Loucy (cell line): Measurements from ENCODE around the gene SLC12A2.

ENCODE experiments used
- H2AFZ ChIP-seq: fragments of 200-600 bp; sonication (generic); 2 replicates; pipeline ENCODE4 v1.6.0; 2016; ENCODE audit warnings: antibody characterized with exemption, mild to moderate bottlenecking, low read length, moderate library complexity
- H3F3A ChIP-seq: fragments of 200-600 bp; 2 replicates; pipeline ENCODE4 v1.6.0; 2016; ENCODE audit warnings: antibody characterized with exemption, low read depth, mild to moderate bottlenecking
- H3K27me3 ChIP-seq: fragments of 200-600 bp; sonication (generic); 2 replicates; pipeline ENCODE4 v1.6.1; 2014; ENCODE audit warnings: low read length, mild to moderate bottlenecking; ENCODE audit not compliant: insufficient read depth, poor library complexity, severe bottlenecking
- H3K36me3 ChIP-seq: fragments of 200-600 bp; sonication (generic); 2 replicates; pipeline ENCODE4 v1.6.1; 2016; ENCODE audit warnings: low read length; ENCODE audit not compliant: insufficient read depth
- H3K4me1 ChIP-seq: fragments of 200-600 bp; sonication (generic); 2 replicates; pipeline ENCODE4 v1.5.1; 2014; ENCODE audit warnings: low read length, mild to moderate bottlenecking; ENCODE audit not compliant: insufficient read depth, poor library complexity, severe bottlenecking
- H3K4me2 ChIP-seq: fragments of 200-600 bp; sonication (generic); 2 replicates; pipeline ENCODE4 v1.6.0; 2014; ENCODE audit warnings: antibody characterized with exemption, low read length, low read depth, mild to moderate bottlenecking; ENCODE audit not compliant: poor library complexity, severe bottlenecking
- H3K4me3 ChIP-seq: fragments of 200-600 bp; sonication (generic); 2 replicates; pipeline ENCODE4 v1.5.1; 2014; ENCODE audit warnings: low read length, mild to moderate bottlenecking, mixed read lengths; ENCODE audit not compliant: poor library complexity, severe bottlenecking
- H3K79me2 ChIP-seq: fragments of 200-600 bp; sonication (generic); 2 replicates; pipeline ENCODE4 v1.6.1; 2014; ENCODE audit warnings: low read length; ENCODE audit not compliant: insufficient read depth
- H3K9ac ChIP-seq: fragments of 200-600 bp; sonication (generic); 2 replicates; pipeline ENCODE4 v1.6.0; 2014; ENCODE audit warnings: mild to moderate bottlenecking, low read depth, low read length, moderate library complexity; ENCODE audit not compliant: poor library complexity, severe bottlenecking
- H3K9me2 ChIP-seq: fragments of 200-600 bp; sonication (generic); replicated peaks from 2 replicates; pipeline ENCODE4 v1.6.1; 2016; ENCODE audit warnings: low read depth, low read length, mixed read lengths
- H3K9me3 ChIP-seq: fragments of 200-600 bp; sonication (generic); 2 replicates; pipeline ENCODE4 v1.6.1; 2014; ENCODE audit warnings: mild to moderate bottlenecking, antibody characterized with exemption, low read length, low read depth; ENCODE audit not compliant: insufficient read depth
- H4K20me1 ChIP-seq: fragments of 200-600 bp; sonication (generic); 2 replicates; pipeline ENCODE4 v1.6.0; 2014; ENCODE audit warnings: antibody characterized with exemption, low read length, mild to moderate bottlenecking; ENCODE audit not compliant: insufficient read depth, poor library complexity, severe bottlenecking
- EZH2phosphoT487 ChIP-seq: fragments of 200-600 bp; IDR thresholded peaks from 2 replicates; pipeline ENCODE4 v1.6.1; 2018; ENCODE audit warnings: antibody characterized with exemption, mild to moderate bottlenecking, moderate library complexity, borderline replicate concordance
- TF ChIP-seq, protein P1 (sequence below): fragments of 200-600 bp; sonication (generic); conservative IDR thresholded peaks from 2 replicates; pipeline ENCODE4 v1.5.1; 2014; ENCODE audit warnings: mild to moderate bottlenecking, antibody characterized with exemption, low read length

Gene SLC12A2

DNA sequence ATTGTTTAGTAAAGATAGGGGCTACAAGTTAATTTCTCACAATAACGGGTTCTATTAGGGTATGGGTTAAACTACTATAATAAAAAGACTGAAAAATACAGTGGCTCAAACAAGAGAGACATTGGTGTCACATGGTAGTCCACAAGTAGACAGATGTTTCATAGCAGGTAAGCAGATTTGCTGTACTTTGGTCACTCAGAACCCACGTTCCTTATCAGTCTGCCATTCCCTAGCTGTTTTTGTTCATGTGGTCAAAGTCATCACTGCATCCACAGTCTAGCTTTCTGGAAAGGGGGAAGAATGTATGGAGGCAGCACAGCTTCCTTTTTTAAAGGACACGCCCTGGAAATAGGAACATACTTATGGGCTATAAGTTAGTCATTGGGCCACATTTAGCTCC is 73.0 kb downstream of the SLC12A2 start:
- H3K36me3 ChIP-seq: peaks cover 6% of the 10 kb centered on the region; the same call in 1 of the 2 replicates
- H3K4me3 ChIP-seq: no peak overlapping the region
- no peak overlapping the region for H3K4me2 ChIP-seq
- H3K9ac ChIP-seq: no peak overlapping the region
- no peaks in the 10 kb centered on the region for H3K79me2 ChIP-seq
- H4K20me1 ChIP-seq: no peaks in the 10 kb centered on the region
- no peaks in the 10 kb centered on the region for H3K9me2 ChIP-seq
- no peaks in the 10 kb centered on the region for H3K9me3 ChIP-seq
- no peaks in the 10 kb centered on the region for H3F3A ChIP-seq
- no peaks in the 10 kb centered on the region for H3K4me1 ChIP-seq
- TF ChIP-seq, protein P1, sequence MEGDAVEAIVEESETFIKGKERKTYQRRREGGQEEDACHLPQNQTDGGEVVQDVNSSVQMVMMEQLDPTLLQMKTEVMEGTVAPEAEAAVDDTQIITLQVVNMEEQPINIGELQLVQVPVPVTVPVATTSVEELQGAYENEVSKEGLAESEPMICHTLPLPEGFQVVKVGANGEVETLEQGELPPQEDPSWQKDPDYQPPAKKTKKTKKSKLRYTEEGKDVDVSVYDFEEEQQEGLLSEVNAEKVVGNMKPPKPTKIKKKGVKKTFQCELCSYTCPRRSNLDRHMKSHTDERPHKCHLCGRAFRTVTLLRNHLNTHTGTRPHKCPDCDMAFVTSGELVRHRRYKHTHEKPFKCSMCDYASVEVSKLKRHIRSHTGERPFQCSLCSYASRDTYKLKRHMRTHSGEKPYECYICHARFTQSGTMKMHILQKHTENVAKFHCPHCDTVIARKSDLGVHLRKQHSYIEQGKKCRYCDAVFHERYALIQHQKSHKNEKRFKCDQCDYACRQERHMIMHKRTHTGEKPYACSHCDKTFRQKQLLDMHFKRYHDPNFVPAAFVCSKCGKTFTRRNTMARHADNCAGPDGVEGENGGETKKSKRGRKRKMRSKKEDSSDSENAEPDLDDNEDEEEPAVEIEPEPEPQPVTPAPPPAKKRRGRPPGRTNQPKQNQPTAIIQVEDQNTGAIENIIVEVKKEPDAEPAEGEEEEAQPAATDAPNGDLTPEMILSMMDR: no peak
- no peak for TF ChIP-seq EZH2phosphoT487
- no peak overlapping the region for H2AFZ ChIP-seq
- no peaks in the 10 kb centered on the region for H3K27me3 ChIP-seq

DNA sequence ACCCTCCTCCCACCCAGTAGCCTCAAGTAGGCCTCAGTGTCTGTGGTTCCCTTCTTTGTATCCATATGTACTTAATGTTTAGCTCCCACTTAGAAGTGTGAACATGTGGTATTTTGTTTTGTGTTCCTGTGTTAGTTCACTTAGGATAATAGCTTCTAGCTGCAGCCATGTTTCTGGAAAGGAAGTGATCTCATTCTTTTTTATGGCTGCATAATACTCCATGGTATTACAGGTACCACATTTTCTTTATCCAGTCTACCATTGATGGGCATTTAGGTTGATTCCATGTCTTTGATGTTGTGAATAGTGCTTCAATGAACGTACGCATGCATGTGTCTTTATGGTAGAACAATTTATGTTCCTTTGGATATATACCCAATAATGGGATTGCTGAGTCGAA is 74.8 kb downstream of the SLC12A2 start:
- Histone ChIP-seq H3K4me2 (no peak overlapping the region), H2AFZ (no peak overlapping the region), H3K9me3 (no peaks in the 10 kb centered on the region), H3K36me3 (peaks cover 6% of the 10 kb centered on the region; the same call in 1 of the 2 replicates), H3K9me2 (no peaks in the 10 kb centered on the region), H3K79me2 (no peaks in the 10 kb centered on the region), H3K4me1 (no peaks in the 10 kb centered on the region), H3K4me3 (no peak overlapping the region), H3F3A (no peaks in the 10 kb centered on the region), H3K27me3 (no peaks in the 10 kb centered on the region), H3K9ac (no peak overlapping the region), H4K20me1 (no peaks in the 10 kb centered on the region)
- no peak for TF ChIP-seq EZH2phosphoT487
- TF ChIP-seq, protein P1: no peak

DNA sequence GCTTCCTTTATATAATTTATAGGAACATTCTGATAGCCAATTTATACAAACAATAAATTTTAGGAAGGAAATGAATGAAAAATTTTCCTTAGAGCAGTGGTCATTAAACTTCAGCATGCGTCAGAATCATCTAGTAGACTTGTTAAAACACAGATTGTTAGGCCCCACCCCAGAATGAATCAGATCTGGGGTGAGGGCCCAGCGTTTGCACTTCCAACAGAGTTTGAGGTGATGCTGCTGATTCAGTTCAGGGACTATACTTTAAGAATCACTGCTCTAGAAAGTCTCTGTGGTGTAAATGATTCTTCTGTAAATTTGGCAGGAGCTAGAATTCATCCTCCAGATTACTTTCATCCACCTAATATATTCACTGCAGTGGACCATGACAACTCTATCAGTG is 80.4 kb downstream of the SLC12A2 start:
- H3F3A ChIP-seq: no peaks in the 10 kb centered on the region
- H3K79me2 ChIP-seq: no peaks in the 10 kb centered on the region
- no peak overlapping the region for H2AFZ ChIP-seq
- no peaks in the 10 kb centered on the region for H3K4me1 ChIP-seq
- no peak overlapping the region for H3K4me2 ChIP-seq
- H3K27me3 ChIP-seq: no peaks in the 10 kb centered on the region
- H3K9ac ChIP-seq: no peak overlapping the region
- H3K9me2 ChIP-seq: no peaks in the 10 kb centered on the region
- no peaks in the 10 kb centered on the region for H3K9me3 ChIP-seq
- H3K36me3 ChIP-seq: no peaks in the 10 kb centered on the region
- TF ChIP-seq EZH2phosphoT487: no peak
- TF ChIP-seq, protein P1: no peak
- H4K20me1 ChIP-seq: no peaks in the 10 kb centered on the region
- H3K4me3 ChIP-seq: no peak overlapping the region
